ENCODE data around the gene NOS1. TPM values are rescaled to one million over a fixed set of nuclear protein-coding genes. Genes with fewer than 3 reads are reported as not detected.

The NOS1 gene
- total RNA-seq, 1 experiment from 2014 or later, result 2.3 TPM

DNA sequence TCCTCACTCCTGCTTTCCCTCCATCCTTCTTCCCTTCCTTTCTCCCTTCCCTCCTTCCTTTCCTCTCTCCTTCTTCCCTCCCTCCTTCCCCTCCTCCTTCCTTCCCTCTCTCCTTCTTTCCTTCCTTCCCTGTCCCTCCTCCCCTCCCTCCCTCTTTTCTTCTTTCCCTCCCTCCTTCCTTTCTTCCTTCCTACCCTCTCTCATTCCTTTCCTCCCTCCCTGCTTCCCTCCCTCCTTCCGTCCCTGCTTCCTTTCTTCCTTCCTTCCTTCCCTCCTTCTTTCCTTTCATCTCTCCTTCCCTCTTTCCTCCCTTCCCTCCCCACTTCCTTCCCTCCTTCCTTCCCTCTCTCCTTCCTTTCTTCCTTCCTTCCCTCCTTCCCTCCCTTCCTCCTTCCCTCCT, 39.0 kb downstream of the NOS1 start:
- no peaks in the 10 kb centered on the region for H3K23me2 ChIP-seq (ENCODE audit: insufficient read length, low read depth, low read length, poor library complexity, severe bottlenecking)
- H3K14ac ChIP-seq (ENCODE audit: insufficient read depth, low read length), result no peak overlapping the region
- no peak overlapping the region for H3K27ac Mint-ChIP-seq
- no peak overlapping the region for H3K9ac ChIP-seq (ENCODE audit: extremely low read depth, insufficient read length, low read length)
- H2AK5ac ChIP-seq (ENCODE audit: insufficient read length, low read length), result no peak overlapping the region
- no peaks in the 10 kb centered on the region for H3K36me3 Mint-ChIP-seq (ENCODE audit: insufficient read depth in 1 of 3, low read depth in 3 of 3)
- no peak overlapping the region for H3K56ac ChIP-seq (ENCODE audit: insufficient read length, low read depth, low read length)
- H2AFZ ChIP-seq (ENCODE audit: low read length), result no peak overlapping the region
- no peak overlapping the region for H3K4me2 ChIP-seq (ENCODE audit: insufficient read depth, insufficient read length, low read length)
- peaks cover 8% of the 10 kb centered on the region for H3K27me3 Mint-ChIP-seq (ENCODE audit: low read depth)
- WGBS (ENCODE audit: extremely low coverage, insufficient read length, low lambda C conversion rate), result no CpG with 5 or more reads among the region's 1 CpG
- H3K27me3 ChIP-seq (ENCODE audit: insufficient read depth, low read length), result no peaks in the 10 kb centered on the region
- no peak overlapping the region for H3K27ac ChIP-seq (ENCODE audit: insufficient read length, low read depth, low read length)
- H2BK20ac ChIP-seq (ENCODE audit: low read depth, low read length, poor library complexity, severe bottlenecking), result no peak overlapping the region
- no peaks in the 10 kb centered on the region; a peak in 1 of 5 replicates for H3K9me3 Mint-ChIP-seq
- no peak overlapping the region for H3K23ac ChIP-seq (ENCODE audit: insufficient read length, low read depth, low read length)
- no peak overlapping the region for H3T11ph ChIP-seq (ENCODE audit: low read length)
- H3K79me2 ChIP-seq (ENCODE audit: insufficient read depth, low read length), result 0 out of 2 replicates have a peak, but pooled peaks cover 2% of the 10 kb centered on the region
- no peak overlapping the region for H3K4me3 Mint-ChIP-seq
- TF ChIP-seq, protein P1, sequence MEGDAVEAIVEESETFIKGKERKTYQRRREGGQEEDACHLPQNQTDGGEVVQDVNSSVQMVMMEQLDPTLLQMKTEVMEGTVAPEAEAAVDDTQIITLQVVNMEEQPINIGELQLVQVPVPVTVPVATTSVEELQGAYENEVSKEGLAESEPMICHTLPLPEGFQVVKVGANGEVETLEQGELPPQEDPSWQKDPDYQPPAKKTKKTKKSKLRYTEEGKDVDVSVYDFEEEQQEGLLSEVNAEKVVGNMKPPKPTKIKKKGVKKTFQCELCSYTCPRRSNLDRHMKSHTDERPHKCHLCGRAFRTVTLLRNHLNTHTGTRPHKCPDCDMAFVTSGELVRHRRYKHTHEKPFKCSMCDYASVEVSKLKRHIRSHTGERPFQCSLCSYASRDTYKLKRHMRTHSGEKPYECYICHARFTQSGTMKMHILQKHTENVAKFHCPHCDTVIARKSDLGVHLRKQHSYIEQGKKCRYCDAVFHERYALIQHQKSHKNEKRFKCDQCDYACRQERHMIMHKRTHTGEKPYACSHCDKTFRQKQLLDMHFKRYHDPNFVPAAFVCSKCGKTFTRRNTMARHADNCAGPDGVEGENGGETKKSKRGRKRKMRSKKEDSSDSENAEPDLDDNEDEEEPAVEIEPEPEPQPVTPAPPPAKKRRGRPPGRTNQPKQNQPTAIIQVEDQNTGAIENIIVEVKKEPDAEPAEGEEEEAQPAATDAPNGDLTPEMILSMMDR (conservative IDR thresholded peaks at IDR 0.05), result no peak
- peak overlapping the region; percentile 57 for H4K91ac ChIP-seq (ENCODE audit: insufficient read length, low read depth, low read length)
- DNase-seq, result no peak
- no peak overlapping the region for H2BK15ac ChIP-seq (ENCODE audit: low read depth, low read length)
- H2BK120ac ChIP-seq (ENCODE audit: low read depth, low read length, poor library complexity, severe bottlenecking), result no peak overlapping the region
- H4K8ac ChIP-seq (replicated peaks; ENCODE audit: insufficient read length, low read depth, low read length), result peak overlapping the region; percentile 74
- H4K5ac ChIP-seq (ENCODE audit: insufficient read length, low read depth, low read length), result no peak overlapping the region
- H3K79me1 ChIP-seq (ENCODE audit: insufficient read depth, low read depth, low read length, poor library complexity, severe bottlenecking), result no peaks in the 10 kb centered on the region
- no peaks in the 10 kb centered on the region for H3K4me1 Mint-ChIP-seq
- H3K4me1 ChIP-seq (ENCODE audit: insufficient read depth, low read length), result no peaks in the 10 kb centered on the region
- H3K18ac ChIP-seq (ENCODE audit: insufficient read length, low read depth, low read length), result no peak overlapping the region
- H3K4ac ChIP-seq (ENCODE audit: low read depth, low read length), result no peak overlapping the region
- H4K20me1 ChIP-seq (ENCODE audit: control insufficient read depth, insufficient read depth, insufficient read length), result no peaks in the 10 kb centered on the region
- no peak overlapping the region for H2BK5ac ChIP-seq (ENCODE audit: insufficient read length, low read length)
- no peak overlapping the region for H2BK12ac ChIP-seq (ENCODE audit: insufficient read length, low read depth, low read length)
- no peaks in the 10 kb centered on the region for H3K9me3 ChIP-seq (ENCODE audit: control insufficient read depth, low read depth, low read length)
